Ovary (tissue), 9 donors: ENCODE data around the gene QSER1. TPM values are rescaled to one million over a fixed set of nuclear protein-coding genes. Genes with fewer than 3 reads are reported as not detected.

ENCODE experiments used
- DNase-seq, 5 donors: peaks; one replicate each; pipeline ENCODE4 v3.0.0-alpha.2; 2019 to 2020
- H3K27ac ChIP-seq, 2 donors: fragments of 200-600 bp; one replicate each; pipeline versions ENCODE4 v1.5.1 to v1.8.0; 2019 to 2022
- H3K27me3 ChIP-seq: fragments of 200-600 bp; one replicate; pipeline ENCODE4 v1.8.0; 2022
- H3K36me3 ChIP-seq: fragments of 200-600 bp; sonication (generic); one replicate; pipeline ENCODE4 v1.5.1; 2019
- H3K4me1 ChIP-seq: one replicate; pipeline ENCODE4 v1.8.1; 2013; ENCODE audit warnings: mild to moderate bottlenecking, moderate library complexity; ENCODE audit not compliant: insufficient read depth
- H3K4me3 ChIP-seq: fragments of 200-600 bp; sonication (generic); one replicate; pipeline ENCODE4 v1.5.1; 2017
- H3K9me3 ChIP-seq, 2 donors: fragments of 200-600 bp in 1 of 2; sonication (generic) in 1 of 2; one replicate each; pipeline versions ENCODE4 v1.5.1 to v1.8.1; 2013 to 2019; ENCODE audit warnings: mild to moderate bottlenecking in 1 of 2, moderate library complexity in 1 of 2
- EP300 ChIP-seq: sonication (generic); formaldehyde crosslinking; IDR thresholded peaks from one replicate; pipeline ENCODE4 v1.6.1; 2017; ENCODE audit warnings: antibody characterized with exemption
- POLR2A ChIP-seq: fragments of 450-650 bp; IDR thresholded peaks from one replicate; pipeline ENCODE4 v1.6.1; 2017; ENCODE audit warnings: antibody characterized with exemption, mild to moderate bottlenecking, moderate library complexity
- WGBS, 3 donors: extraction: QIAGEN DNeasy Blood & Tissue Kit in 1 of 3; methylation state at CpG; one replicate each; pipeline versions ENCODE4 v1.1.5 to v1.1.7; 2013 to 2017; 5-methylcytosine and 5-hydroxymethylcytosine counted together
- intact Hi-C, 4 donors: fragments of 100-400 bp; cut with DNase I; formaldehyde crosslinking; loops; one replicate each; pipeline versions ENCODE4 v1.11.0 to v1.15.1; 2022 to 2023
- polyA plus RNA-seq, 2 donors: library from polyadenylated mRNA; stranded (reverse); fragments of 200-250 nt in 1 of 2; fragments of 350-450 nt in 1 of 2; fragmentation: Illumina TruSeq in 1 of 2; extraction: RNeasy Lipid Tissue Mini Kit (QIAGEN cat#74804) in 1 of 2; gene quantifications; one replicate each; pipeline ENCODE4 v1.2.3, GENCODE V29; 2013 to 2014
- total RNA-seq, 7 donors: library from RNA; depleted of rRNA in 2 of 7; stranded (reverse); fragments of >200 nt in 2 of 7; fragmentation: NEBNext Ultra II Directional in 3 of 7; extraction: Animal tissue kit (Norgen Biotek cat#: 25700) in 3 of 7; gene quantifications; one replicate each; pipeline versions ENCODE4 v1.1.0 to v1.2.4, GENCODE V29; 2016 to 2023
- TF ChIP-seq, protein P1 (sequence below), 3 donors: fragments of 450-650 bp in 2 of 3; fragments of 200-600 bp in 1 of 3; IDR thresholded peaks; one replicate each; pipeline versions ENCODE4 v1.5.1 to v1.8.0; 2016 to 2022; ENCODE audit warnings: antibody characterized with exemption in 3 of 3, mild to moderate bottlenecking in 1 of 3
- donor health status: DM: no; HTN: no; CAD: no; lungs with moderate emphysema.
- donor health status: DM: no; HTN: no; CAD: no.
- donor health status: Bipolar disorder and iron deficiency.
- donor health status: DM: yes; HTN: yes; CAD: no.
- donor health status: DM: no; HTN: no; CAD: no.
- donor health status: DM: yes; HTN: yes; CAD: no.

The QSER1 gene
- total and polyA plus RNA-seq, 9 donors: 7.4 to 50.1 (median 36.5) TPM

GRCh38 chr11:32939046-32939445 lies 46.4 kb downstream of the QSER1 start:
- TF ChIP-seq EP300 (no peak), POLR2A (no peak)
- TF ChIP-seq, protein P1, sequence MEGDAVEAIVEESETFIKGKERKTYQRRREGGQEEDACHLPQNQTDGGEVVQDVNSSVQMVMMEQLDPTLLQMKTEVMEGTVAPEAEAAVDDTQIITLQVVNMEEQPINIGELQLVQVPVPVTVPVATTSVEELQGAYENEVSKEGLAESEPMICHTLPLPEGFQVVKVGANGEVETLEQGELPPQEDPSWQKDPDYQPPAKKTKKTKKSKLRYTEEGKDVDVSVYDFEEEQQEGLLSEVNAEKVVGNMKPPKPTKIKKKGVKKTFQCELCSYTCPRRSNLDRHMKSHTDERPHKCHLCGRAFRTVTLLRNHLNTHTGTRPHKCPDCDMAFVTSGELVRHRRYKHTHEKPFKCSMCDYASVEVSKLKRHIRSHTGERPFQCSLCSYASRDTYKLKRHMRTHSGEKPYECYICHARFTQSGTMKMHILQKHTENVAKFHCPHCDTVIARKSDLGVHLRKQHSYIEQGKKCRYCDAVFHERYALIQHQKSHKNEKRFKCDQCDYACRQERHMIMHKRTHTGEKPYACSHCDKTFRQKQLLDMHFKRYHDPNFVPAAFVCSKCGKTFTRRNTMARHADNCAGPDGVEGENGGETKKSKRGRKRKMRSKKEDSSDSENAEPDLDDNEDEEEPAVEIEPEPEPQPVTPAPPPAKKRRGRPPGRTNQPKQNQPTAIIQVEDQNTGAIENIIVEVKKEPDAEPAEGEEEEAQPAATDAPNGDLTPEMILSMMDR (IDR thresholded peaks at IDR 0.05): no peak
- no peak overlapping the region for H3K27ac ChIP-seq
- no peaks in the 10 kb centered on the region for H3K9me3 ChIP-seq
- no peaks in the 10 kb centered on the region for H3K36me3 ChIP-seq
- H3K4me3 ChIP-seq: no peak overlapping the region
- no peak for DNase-seq
- no peaks in the 10 kb centered on the region for H3K27me3 ChIP-seq
- intact Hi-C loops: no loop called here
- peaks cover 3% of the 10 kb centered on the region for H3K4me1 ChIP-seq
- 23 to 47% (median 24%) methylated on average over 1 of the region's 1 CpG for WGBS, 3 donors

DNA sequence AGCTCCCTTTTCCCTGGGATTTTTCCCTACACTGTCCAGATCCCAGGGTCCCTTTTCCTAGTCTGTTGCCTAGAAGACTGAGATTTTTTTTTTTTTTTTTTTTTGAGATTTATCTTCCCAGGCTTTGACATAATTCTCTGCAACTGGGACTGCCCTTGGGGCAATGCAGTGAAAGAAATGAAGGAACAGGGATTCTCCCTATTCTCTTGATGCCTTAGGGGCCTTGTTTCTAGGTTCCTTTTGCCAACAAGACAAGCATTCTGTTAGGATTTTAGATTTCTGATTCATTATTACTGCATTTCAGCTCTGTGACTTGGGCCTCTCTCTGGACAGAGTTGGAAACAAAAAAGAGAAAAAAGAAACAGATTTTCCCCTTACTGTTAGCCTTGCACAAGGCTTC lies 47.3 kb downstream of the QSER1 start:
- Histone ChIP-seq H3K27me3 (no peaks in the 10 kb centered on the region), H3K36me3 (no peaks in the 10 kb centered on the region), H3K27ac (no peak overlapping the region), H3K4me3 (no peak overlapping the region), H3K4me1 (peaks cover 3% of the 10 kb centered on the region), H3K9me3 (no peaks in the 10 kb centered on the region)
- DNase-seq: no peak
- intact Hi-C loops: no loop called here
- TF ChIP-seq POLR2A (no peak), EP300 (no peak)
- TF ChIP-seq, protein P1 (IDR thresholded peaks at IDR 0.05): no peak

GRCh38 chr11:32940865-32941264 lies 48.3 kb downstream of the QSER1 start:
- 43 to 62% (median 53%) methylated on average over 1 of the region's 1 CpG for WGBS, 3 donors
- DNase-seq: no peak
- peaks cover 3% of the 10 kb centered on the region for H3K4me1 ChIP-seq
- H3K27ac ChIP-seq: no peak overlapping the region
- TF ChIP-seq EP300 (no peak), POLR2A (no peak)
- TF ChIP-seq, protein P1 (IDR thresholded peaks at IDR 0.05): no peak
- H3K4me3 ChIP-seq: no peak overlapping the region
- H3K9me3 ChIP-seq: no peaks in the 10 kb centered on the region
- no peaks in the 10 kb centered on the region for H3K27me3 ChIP-seq
- intact Hi-C loops: no loop called here
- H3K36me3 ChIP-seq: no peaks in the 10 kb centered on the region

DNA sequence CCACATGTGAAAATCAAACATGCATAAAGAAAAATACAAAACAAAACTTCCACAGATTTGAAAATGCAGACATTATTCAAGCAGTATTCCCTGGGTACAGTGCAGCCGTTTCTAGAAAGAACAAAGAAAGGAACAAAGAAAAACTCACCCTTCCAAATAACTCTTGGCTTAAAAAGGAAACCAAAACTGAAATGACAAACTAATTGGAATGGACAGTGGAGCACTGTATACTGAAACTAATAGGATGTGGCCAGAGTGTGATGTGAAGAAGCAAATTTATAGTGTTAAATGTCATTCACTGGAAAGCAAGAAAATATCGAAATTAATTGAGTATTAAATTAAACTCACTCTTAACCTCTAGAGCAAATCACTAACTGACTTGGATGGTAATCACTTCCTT lies 55.4 kb downstream of the QSER1 start:
- TF ChIP-seq POLR2A (no peak), EP300 (no peak)
- TF ChIP-seq, protein P1 (IDR thresholded peaks at IDR 0.05): no peak
- no peak for DNase-seq
- 37 to 49% (median 43%) methylated on average over 2 of the region's 2 CpGs for WGBS, 3 donors
- intact Hi-C loops: no loop called here
- Histone ChIP-seq H3K4me3 (no peak overlapping the region), H3K4me1 (peaks cover 1% of the 10 kb centered on the region), H3K27ac (no peak overlapping the region), H3K36me3 (no peaks in the 10 kb centered on the region), H3K27me3 (no peaks in the 10 kb centered on the region), H3K9me3 (no peaks in the 10 kb centered on the region)

DNA sequence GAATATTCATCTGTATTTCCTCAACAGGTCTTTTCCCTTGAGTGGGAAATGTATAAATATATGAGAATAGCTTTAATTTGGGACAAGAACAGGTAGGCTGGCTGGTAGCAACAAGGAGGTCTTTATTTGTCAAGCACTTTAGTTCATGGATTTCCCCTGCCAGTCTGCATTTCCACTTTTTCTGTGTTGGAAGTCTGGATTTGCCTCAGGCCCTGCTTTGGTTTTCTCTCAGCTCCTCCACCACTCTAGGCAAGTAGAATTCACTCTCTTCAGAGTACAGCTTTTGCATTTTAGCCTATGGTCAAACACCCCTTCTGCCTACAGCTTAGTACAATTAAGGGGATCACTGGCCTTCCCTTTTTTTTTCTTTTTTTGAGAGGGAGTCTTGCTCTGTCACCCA lies 57.1 kb downstream of the QSER1 start:
- no peaks in the 10 kb centered on the region for H3K36me3 ChIP-seq
- H3K4me1 ChIP-seq: peaks cover 1% of the 10 kb centered on the region
- intact Hi-C loops: no loop called here
- TF ChIP-seq EP300 (no peak), POLR2A (no peak)
- TF ChIP-seq, protein P1 (IDR thresholded peaks at IDR 0.05): no peak
- no peak overlapping the region for H3K4me3 ChIP-seq
- DNase-seq: no peak
- H3K27ac ChIP-seq: no peak overlapping the region
- no peaks in the 10 kb centered on the region for H3K27me3 ChIP-seq
- no peaks in the 10 kb centered on the region for H3K9me3 ChIP-seq
